ENCODE results near the gene HMCN2.

HMCN2 gene

DNA sequence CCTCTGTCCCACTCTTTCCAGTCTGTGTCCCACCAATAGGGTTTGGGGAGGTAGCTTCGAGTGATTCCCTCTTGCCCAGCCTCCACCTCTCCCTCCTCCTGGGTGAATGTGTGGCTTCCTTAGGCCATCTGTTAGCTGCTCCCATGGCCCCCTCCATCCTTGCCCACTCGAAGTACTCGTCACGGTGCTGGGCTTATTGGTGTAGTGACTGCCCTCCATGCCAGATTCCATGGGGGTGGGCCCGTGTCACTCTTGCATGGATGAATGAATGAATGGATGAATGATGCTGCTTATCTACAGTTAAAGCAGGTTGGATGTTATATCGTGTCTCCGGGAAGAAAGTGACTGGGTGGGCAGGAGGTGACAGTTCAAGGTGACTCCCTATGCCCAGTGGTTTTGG, 19.1 kb downstream of the HMCN2 start:
- no peak for TF ChIP-seq CTCF (IDR thresholded peaks at IDR 0.05; ENCODE audit: low read depth, low read length)
- no peak overlapping the region for H3K4me3 ChIP-seq (ENCODE audit: low read depth, low read length)
- no peak for DNase-seq (ENCODE audit: low read depth, low spot score)
- in situ Hi-C loops (cut with HindIII; ENCODE audit: low sequenced_read_pairs): no loop called here

DNA sequence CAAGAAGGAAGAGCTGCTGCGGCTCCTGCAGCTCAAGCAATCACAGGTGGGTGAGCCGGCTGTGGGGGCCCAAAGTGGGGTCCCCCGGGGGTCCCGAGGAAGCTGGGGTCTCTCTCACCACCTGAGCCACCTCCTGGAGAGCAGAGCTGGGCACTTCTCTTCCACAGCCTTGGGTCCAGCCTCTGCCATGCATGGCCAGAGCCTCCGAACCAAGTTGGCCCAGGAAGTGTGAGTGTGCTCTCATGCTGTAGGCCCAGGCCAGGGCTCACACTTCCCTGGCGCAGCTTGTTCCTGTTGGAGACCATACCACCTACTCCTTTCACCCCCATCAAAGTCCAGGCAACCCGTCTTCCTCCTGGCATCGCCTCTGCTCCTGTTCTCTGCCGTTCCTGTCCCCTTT, 19.7 kb downstream of the HMCN2 start:
- no peak for DNase-seq (ENCODE audit: low read depth, low spot score)
- H3K4me3 ChIP-seq (ENCODE audit: low read depth, low read length): no peak overlapping the region
- no peak for TF ChIP-seq CTCF (IDR thresholded peaks at IDR 0.05; ENCODE audit: low read depth, low read length)
- in situ Hi-C loops (cut with HindIII; ENCODE audit: low sequenced_read_pairs): no loop called here

DNA sequence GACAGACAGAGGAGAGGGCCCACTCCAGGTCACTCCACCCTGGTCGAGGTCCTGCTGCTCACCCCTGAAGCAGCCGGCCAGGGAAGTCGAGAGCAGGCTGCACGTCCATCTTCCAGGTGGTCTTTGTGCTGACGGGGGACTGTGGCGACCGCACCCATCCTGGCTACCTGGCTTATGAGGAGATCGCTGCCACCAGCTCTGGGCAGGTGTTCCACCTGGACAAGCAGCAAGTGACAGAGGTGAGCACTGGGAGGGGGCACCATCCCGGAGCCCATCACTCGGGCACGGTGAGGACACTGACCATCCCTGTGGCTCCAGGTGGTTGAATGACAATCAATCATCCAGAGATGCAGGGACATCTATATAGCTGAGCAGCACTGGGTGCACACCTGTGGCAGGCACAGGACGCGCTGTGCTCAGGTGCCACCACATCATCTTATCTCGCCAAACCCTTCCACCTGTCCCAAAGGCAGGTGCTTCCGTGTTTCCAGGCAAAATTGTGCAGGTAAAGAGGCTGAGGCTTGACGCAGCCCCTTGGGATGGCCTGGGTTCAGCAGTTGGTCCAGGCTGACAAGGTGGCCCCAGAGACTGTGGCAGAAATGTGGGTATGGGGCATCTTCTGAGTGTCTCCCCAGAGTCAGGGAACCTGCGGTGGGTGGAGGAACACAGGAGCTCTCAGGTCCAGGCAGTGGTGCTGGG, 20.7 kb downstream of the HMCN2 start:
- TF ChIP-seq CTCF (IDR thresholded peaks at IDR 0.05; ENCODE audit: low read depth, low read length): no peak
- DNase-seq (ENCODE audit: low read depth, low spot score): no peak
- in situ Hi-C loops (cut with HindIII; ENCODE audit: low sequenced_read_pairs): no loop called here
- H3K4me3 ChIP-seq (ENCODE audit: low read depth, low read length): no peak overlapping the region

DNA sequence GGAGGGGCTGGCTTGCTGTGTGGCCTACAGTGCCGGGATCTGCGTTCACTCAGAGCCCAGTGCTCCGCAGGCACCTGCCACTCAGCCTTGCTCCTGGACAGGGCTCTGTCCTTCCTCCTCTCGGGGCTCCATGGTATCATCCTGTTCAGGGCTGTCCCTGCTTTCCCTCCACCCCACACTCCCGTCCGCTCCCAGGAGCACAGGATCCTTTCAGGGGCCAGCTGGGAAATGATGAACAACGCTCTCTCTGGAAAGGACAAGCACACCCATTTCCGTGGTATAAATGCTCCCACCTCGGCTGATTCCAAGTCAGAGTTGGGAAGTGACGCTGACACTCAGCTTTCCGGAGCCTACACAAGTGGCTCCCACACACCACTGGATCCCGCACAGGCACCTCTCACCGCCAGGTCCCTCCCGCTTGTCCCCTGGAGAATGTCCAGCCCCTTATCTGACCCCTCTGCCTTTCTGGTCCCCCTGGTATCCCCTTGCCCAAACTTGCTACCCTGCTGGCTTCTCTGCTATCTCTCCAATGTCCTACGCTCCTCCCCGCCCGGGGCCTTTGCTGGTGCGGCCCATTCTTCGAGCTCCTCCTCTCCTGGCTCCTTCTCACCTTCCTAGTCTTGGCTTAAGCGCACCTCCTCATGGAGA, 21.3 kb downstream of the HMCN2 start:
- in situ Hi-C loops (cut with HindIII; ENCODE audit: low sequenced_read_pairs): no loop called here
- TF ChIP-seq CTCF (IDR thresholded peaks at IDR 0.05; ENCODE audit: low read depth, low read length): no peak
- H3K4me3 ChIP-seq (ENCODE audit: low read depth, low read length): no peak overlapping the region
- no peak for DNase-seq (ENCODE audit: low read depth, low spot score)

- TF ChIP-seq CTCF (IDR thresholded peaks at IDR 0.05; ENCODE audit: low read depth, low read length): no peak
- no peak for DNase-seq (ENCODE audit: low read depth, low spot score)
- no peak overlapping the region for H3K4me3 ChIP-seq (ENCODE audit: low read depth, low read length)
- in situ Hi-C loops (cut with HindIII; ENCODE audit: low sequenced_read_pairs): no loop called here
Observed at GRCh38 chr9:130287736-130288135, 22.2 kb downstream of the HMCN2 start.

DNA sequence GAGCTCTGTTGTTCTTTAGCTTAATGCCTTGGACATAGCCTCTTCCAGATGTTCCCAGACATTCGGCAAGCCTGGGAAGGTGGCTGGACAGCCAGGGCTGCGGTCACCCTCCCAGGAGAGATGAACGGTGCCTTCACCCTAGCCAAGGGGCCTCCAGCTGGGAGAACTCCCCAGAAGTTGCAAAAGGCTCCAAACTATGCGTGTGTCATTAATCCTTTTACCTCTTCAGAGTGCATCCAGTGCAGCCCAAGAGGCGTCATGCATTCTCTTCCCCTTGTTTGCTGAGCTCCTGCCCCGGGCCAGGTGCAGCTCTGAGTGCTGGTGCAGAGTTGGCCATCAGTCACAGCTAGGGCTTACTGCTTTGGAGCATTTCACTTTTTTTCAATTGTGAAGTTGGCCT, 22.8 kb downstream of the HMCN2 start:
- H3K4me3 ChIP-seq (ENCODE audit: low read depth, low read length): no peak overlapping the region
- no peak for DNase-seq (ENCODE audit: low read depth, low spot score)
- in situ Hi-C loops (cut with HindIII; ENCODE audit: low sequenced_read_pairs): no loop called here
- TF ChIP-seq CTCF (IDR thresholded peaks at IDR 0.05; ENCODE audit: low read depth, low read length): no peak
